ENCODE measurements around the gene FXYD1. TPM values are rescaled to one million over a fixed set of nuclear protein-coding genes. Genes with fewer than 3 reads are reported as not detected.

Gene FXYD1
- total RNA-seq, 1 donor from 2014 or later = not detected

DNA sequence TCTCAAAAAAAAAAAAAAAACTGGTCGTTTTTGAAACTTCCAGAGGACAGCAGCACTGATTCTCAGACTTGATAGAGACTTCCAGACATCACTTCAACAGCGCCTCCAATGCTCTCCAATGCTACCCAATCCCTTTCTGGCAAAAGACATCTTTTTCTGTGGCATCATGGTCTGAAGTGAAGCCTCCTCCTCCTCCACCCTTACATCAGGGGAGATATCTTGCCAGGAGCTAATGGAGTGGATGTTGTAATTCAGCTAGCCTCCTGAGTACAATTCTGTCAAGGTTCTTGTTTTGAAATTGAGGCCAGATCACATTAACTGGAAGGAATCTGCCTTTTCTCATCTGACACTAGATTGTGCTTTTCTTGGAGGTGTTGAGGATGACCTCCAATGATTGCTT, 40.1 kb downstream of the FXYD1 start:
- no peak for FAIRE-seq
- DNase-seq (ENCODE audit: low spot score in 2 of 2) = no peak

DNA sequence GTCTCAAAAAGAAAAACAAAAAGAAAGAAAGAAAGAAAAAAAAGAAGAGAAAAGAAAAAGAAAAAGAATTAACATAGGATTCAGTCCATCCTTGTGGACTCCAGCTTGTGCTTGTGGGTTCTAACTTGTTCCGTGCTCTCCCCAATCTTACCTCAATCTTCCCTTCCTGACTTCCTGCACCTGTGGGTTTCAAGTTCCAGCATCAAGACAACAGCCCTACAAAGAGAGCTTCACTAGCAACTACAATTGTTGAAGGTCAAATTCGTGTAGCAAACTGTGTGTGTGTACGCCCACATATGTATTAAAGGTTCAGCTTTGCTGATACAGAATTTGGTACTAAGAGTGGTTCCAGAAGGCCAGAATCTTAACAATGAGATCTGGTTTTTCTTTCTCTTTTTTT, 41.2 kb downstream of the FXYD1 start:
- no peak for FAIRE-seq
- no peak for DNase-seq (ENCODE audit: low spot score in 2 of 2)

DNA sequence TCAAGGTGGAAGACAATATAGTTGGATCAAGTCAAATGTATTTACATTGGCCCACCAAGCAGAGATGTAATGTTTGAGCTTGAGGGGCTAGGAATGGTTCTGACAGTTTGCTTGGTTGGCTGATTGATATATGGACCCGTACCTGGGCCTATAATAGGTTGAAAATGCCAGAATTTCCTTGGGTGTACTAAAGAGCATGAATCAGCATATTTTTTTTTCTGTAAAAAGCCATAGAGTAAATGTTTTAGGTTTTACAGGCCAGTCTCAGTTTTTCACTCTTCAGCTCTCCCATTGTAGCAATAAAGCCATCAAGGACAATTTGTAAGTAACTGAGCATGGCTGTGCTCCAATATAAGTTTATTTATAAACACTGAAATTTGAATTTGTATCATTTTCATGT, 42.8 kb downstream of the FXYD1 start:
- DNase-seq (ENCODE audit: low spot score in 2 of 2) (no peak), FAIRE-seq (no peak)

DNA sequence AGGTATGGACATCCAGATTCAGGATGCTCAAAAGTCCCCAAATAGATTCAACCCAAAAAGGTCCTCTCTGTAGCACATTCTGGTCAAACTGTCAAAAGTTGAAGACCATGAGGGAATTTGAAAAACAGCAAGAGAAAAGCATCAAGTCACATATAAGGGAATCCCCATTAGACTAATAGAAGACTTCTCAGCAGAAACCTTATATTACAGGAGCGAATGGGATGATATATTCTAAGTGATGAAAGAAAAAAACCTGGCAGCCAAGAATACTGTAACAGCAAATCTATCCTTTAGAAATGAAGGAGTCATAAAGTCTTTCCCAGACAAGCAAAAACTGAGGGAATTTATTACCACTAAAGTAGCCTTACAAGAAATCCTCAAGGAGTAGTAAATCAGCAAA, 45.6 kb downstream of the FXYD1 start:
- DNase-seq (ENCODE audit: low spot score in 2 of 2) (no peak), FAIRE-seq (no peak)

DNA sequence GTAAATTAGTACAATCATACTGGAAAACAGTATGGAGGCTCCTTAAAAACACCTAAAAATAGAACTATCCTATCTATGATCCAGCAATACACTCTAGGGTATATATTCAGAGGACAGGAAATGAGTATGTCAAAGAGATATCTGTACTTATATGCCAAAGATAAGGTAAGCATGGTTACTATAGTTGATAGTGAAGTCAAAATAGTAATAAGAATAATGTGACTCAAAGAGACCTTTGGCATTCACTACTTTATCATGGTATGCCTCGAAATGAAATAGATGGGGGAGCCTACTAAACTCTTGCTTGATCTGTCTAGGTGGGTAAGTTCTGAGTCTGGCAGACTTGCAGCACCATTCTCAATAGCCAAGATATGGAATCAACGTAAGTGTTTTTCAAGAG, 46.3 kb downstream of the FXYD1 start:
- FAIRE-seq = no peak

More for the DNA sequence above, 46.3 kb downstream of the FXYD1 start:
- no peak for DNase-seq (ENCODE audit: low spot score in 2 of 2)

Small RNAs within 50 kb of the gene (small RNA-seq; reads per million reads assigned to genes)
- not detected for gene AC020907.2

Other genes with a start within 250 kb of the FXYD1 start
- gene ZNF30, start 211.9 kb upstream of the FXYD1 start, total RNA-seq = 8.2 TPM
- gene ZNF792, start 174.6 kb upstream of the FXYD1 start, total RNA-seq = 13.9 TPM
- gene GRAMD1A, start 138.5 kb upstream of the FXYD1 start, total RNA-seq = 29.3 TPM
- gene SCN1B, start 108.4 kb upstream of the FXYD1 start, total RNA-seq = 0.82 TPM
- not detected for gene HPN, start 97.1 kb upstream of the FXYD1 start, total RNA-seq
- not detected for gene FXYD3, start 23.0 kb upstream of the FXYD1 start, total RNA-seq
- 9.0 TPM for gene LGI4, start 3.8 kb upstream of the FXYD1 start, total RNA-seq
- gene FXYD7, start 4.4 kb downstream of the FXYD1 start, total RNA-seq = 10.6 TPM
- not detected for gene FXYD5, start 15.9 kb downstream of the FXYD1 start, total RNA-seq
- gene FAM187B, start 89.9 kb downstream of the FXYD1 start, total RNA-seq = not detected
- 0.82 TPM for gene LSR, start 110.2 kb downstream of the FXYD1 start, total RNA-seq
- gene USF2, start 130.1 kb downstream of the FXYD1 start, total RNA-seq = 38.7 TPM
- gene HAMP, start 143.7 kb downstream of the FXYD1 start, total RNA-seq = not detected
- gene MAG, start 153.3 kb downstream of the FXYD1 start, total RNA-seq = not detected
- gene CD22, start 190.4 kb downstream of the FXYD1 start, total RNA-seq = not detected
- gene FFAR1, start 209.1 kb downstream of the FXYD1 start, total RNA-seq = not detected
- not detected for gene FFAR3, start 219.6 kb downstream of the FXYD1 start, total RNA-seq
- gene GPR42, start 232.2 kb downstream of the FXYD1 start, total RNA-seq = not detected